Kidney epithelial cell (primary cell): Measurements from ENCODE around the gene TASP1. TPM values are rescaled to one million over a fixed set of nuclear protein-coding genes. Genes with fewer than 3 reads are reported as not detected.

ENCODE experiments used
- DNase-seq: peaks from one replicate; pipeline ENCODE4 v3.0.0-alpha.2; 2010; ENCODE audit warnings: low read depth
- H3K27me3 ChIP-seq: 2 replicates; pipeline ENCODE4 v1.6.0; 2011; ENCODE audit warnings: low read length; ENCODE audit not compliant: control insufficient read depth, insufficient read depth
- H3K36me3 ChIP-seq: 2 replicates; pipeline ENCODE4 v1.5.1; 2011; ENCODE audit warnings: low read length; ENCODE audit not compliant: control insufficient read depth, insufficient read depth
- H3K4me3 ChIP-seq: 2 replicates; pipeline ENCODE4 v1.5.1; 2011; ENCODE audit warnings: low read depth, mild to moderate bottlenecking, control low read depth, low read length
- CTCF ChIP-seq: IDR thresholded peaks from 2 replicates; pipeline ENCODE4 v1.5.1; 2011; ENCODE audit warnings: mild to moderate bottlenecking, moderate library complexity, low read length, control low read depth, inconsistent platforms; ENCODE audit not compliant: insufficient read depth, poor library complexity, severe bottlenecking
- total RNA-seq: library from RNA; depleted of rRNA; stranded (reverse); fragments of >200 nt; gene quantifications from 2 replicates; pipeline ENCODE4 v1.2.3, GENCODE V29; 2015

The TASP1 gene
- total RNA-seq, 1 donor from 2014 or later: 10.6 TPM

- Histone ChIP-seq H3K36me3 (no peaks in the 10 kb centered on the region), H3K27me3 (no peaks in the 10 kb centered on the region), H3K4me3 (no peak overlapping the region)
- no peak for TF ChIP-seq CTCF
- no peak for DNase-seq
These were observed 285.3 kb downstream of the TASP1 start for GRCh38 chr20:13353261-13353945.

- no peaks in the 10 kb centered on the region for H3K36me3 ChIP-seq
- no peaks in the 10 kb centered on the region for H3K27me3 ChIP-seq
- no peak for TF ChIP-seq CTCF
- DNase-seq: no peak
- no peak overlapping the region for H3K4me3 ChIP-seq
These were observed 289.5 kb downstream of the TASP1 start for GRCh38 chr20:13349235-13349604.

- H3K4me3 ChIP-seq: no peak overlapping the region
These were observed 290.2 kb downstream of the TASP1 start for GRCh38 chr20:13348311-13349234.

GRCh38 chr20:13344671-13345070 lies 294.1 kb downstream of the TASP1 start:
- Histone ChIP-seq H3K27me3 (no peaks in the 10 kb centered on the region), H3K4me3 (no peak overlapping the region), H3K36me3 (no peaks in the 10 kb centered on the region)
- TF ChIP-seq CTCF: no peak
- no peak for DNase-seq

More at GRCh38 chr20:13348311-13349234, 290.2 kb downstream of the TASP1 start:
- Histone ChIP-seq H3K36me3 (no peaks in the 10 kb centered on the region), H3K27me3 (no peaks in the 10 kb centered on the region)
- TF ChIP-seq CTCF: no peak
- DNase-seq: no peak

- DNase-seq: no peak
- Histone ChIP-seq H3K4me3 (no peak overlapping the region), H3K27me3 (no peaks in the 10 kb centered on the region), H3K36me3 (no peaks in the 10 kb centered on the region)
- TF ChIP-seq CTCF: no peak
These were observed 296.1 kb downstream of the TASP1 start for GRCh38 chr20:13342469-13343242.
